Erythroblast (primary cell): ENCODE results near the gene RARG.
A peak's percentile ranks its signal among the peaks of the same experiment; 100 is the strongest.

Experiments used
- DNase-seq, 2 experiments: peaks; one replicate each; lab custom pipeline; 2025; lab: John Stamatoyannopoulos, UW
- GATA1 ChIP-seq: IDR thresholded peaks from 2 replicates; pipeline ENCODE4 v1.6.1; 2011; ENCODE audit warnings: low read depth, mild to moderate bottlenecking, control low read depth, low read length, moderate library complexity
- POLR2A ChIP-seq: IDR thresholded peaks from 2 replicates; pipeline ENCODE4 v1.6.1; 2011; ENCODE audit warnings: mild to moderate bottlenecking, low read length

RARG gene

DNA sequence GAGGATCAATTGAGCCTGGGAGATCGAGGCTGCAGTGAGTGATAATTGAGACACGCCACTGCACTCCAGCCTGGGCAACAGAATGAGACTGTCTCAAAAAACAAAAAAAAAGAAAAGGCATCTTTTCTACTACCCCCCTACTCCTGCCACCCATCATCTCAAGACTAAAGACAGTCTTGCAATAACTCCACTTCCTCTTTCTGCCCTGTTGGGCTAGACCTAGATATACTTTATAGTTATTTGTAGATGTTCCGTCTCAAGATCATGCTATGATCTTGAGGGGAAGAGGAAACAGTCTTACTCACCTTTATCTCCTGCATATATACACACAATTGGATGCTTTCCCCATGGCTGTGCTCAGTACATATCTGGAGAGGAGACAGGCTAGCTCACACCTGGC, 24.0 kb upstream of the RARG start:
- no peak for TF ChIP-seq POLR2A
- no peak for TF ChIP-seq GATA1

DNA sequence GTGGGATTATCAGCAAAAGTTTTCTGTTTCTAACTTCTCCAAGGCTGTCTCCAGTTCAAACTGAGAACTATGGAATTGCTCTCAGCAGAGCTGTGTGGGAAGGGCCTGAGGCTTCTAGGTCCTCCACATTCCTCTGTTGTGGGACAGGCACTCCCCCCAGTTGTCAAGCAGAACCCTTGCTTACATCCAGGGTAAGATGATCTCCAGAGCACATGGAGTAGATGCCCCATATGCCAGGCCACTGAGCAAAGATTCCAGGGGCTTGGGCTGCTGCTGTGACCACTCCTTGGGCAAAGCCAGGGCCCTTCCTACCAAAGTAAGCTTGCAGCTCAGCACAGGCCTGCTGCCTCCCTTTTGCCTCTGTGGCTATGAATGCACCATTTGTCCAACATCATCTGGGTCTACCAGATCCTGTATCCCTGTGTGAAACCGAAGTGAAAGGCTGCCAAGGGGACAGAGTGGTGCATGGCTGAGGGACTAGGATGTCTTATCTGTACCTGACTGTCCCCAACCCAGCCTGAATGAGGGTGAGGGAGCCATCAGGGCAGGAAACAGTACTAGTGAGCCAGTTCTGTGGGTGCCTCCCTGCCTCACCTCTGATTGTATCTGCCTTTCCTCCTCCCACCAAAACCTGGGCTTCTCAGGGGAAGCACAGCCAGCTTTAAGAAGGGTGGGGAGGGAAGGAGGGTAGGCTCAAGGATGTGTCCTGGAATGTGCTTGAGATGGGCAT, 23.0 kb upstream of the RARG start:
- no peak for TF ChIP-seq GATA1
- no peak for TF ChIP-seq POLR2A
- no peak for DNase-seq

More for the DNA sequence above, 24.0 kb upstream of the RARG start:
- DNase-seq, result no peak

DNA sequence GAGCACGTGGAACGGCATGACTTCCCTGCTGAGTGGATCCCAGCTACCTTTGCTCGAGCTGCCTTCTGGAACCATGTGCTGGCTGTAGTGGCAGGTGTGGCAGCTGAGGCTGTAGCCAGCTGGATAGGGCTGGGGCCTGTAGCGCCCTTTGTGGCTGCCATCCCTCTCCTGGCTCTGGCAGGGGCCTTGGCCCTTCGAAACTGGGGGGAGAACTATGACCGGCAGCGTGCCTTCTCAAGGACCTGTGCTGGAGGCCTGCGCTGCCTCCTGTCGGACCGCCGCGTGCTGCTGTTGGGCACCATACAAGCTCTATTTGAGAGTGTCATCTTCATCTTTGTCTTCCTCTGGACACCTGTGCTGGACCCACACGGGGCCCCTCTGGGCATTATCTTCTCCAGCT, 21.3 kb upstream of the RARG start:
- TF ChIP-seq GATA1 (no peak), POLR2A (no peak)
- no peak for DNase-seq

- TF ChIP-seq GATA1 (no peak), POLR2A (peak; percentile 2)
- DNase-seq, result peak; percentile 50 to 64
These were observed 20.4 kb upstream of the RARG start for GRCh38 chr12:53252349-53252916.

DNA sequence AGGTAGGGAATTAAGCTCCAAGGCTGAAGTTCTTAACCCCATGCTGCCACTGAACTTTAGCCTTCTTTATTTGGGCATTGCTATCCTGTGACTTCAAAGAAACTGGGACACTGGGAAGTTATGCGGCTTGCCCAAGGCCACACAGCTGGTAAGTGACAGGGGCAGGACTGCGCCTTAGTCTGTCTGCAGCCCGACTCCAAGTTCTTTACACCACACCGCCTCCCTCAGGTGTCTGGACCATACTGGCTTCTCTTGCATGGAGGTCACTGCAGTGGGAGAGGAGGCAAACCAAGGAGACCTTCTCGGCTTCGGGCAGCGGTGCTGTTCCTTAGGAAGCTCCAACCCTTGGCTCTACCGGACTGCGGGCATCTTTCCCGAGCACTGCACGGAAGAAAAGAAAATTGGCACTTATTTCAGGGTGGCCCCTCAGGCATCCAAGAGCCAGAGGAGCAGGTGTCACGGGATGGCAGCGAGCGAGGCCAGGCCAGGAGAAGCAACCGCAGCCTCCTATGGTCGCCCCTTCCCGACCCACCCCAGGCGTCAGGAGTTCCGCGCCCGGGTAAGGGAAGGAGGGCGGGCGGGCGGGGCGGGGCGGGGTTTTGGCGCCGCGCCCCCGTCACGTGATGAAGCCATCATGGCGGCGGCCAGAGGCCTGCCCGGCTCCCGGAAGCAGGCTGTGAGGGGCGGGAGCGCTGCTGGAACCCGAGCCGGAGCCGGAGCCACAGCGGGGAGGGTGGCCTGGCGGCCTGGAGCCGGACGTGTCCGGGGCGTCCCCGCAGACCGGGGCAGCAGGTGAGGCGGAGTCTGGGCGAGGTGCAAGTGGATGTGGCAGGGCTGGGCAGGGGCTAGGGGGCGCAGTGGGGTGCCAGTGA, 19.7 kb upstream of the RARG start:
- TF ChIP-seq POLR2A (peak; percentile 59), GATA1 (no peak)
- DNase-seq, result peak; percentile 83 to 88

GRCh38 chr12:53245286-53245685, 13.3 kb upstream of the RARG start:
- no peak for DNase-seq

GRCh38 chr12:53244337-53244736, 12.3 kb upstream of the RARG start:
- no peak for TF ChIP-seq GATA1
- no peak for TF ChIP-seq POLR2A
- peak; percentile 46 to 79 for DNase-seq

More at GRCh38 chr12:53245286-53245685, 13.3 kb upstream of the RARG start:
- TF ChIP-seq POLR2A (no peak), GATA1 (no peak)

DNA sequence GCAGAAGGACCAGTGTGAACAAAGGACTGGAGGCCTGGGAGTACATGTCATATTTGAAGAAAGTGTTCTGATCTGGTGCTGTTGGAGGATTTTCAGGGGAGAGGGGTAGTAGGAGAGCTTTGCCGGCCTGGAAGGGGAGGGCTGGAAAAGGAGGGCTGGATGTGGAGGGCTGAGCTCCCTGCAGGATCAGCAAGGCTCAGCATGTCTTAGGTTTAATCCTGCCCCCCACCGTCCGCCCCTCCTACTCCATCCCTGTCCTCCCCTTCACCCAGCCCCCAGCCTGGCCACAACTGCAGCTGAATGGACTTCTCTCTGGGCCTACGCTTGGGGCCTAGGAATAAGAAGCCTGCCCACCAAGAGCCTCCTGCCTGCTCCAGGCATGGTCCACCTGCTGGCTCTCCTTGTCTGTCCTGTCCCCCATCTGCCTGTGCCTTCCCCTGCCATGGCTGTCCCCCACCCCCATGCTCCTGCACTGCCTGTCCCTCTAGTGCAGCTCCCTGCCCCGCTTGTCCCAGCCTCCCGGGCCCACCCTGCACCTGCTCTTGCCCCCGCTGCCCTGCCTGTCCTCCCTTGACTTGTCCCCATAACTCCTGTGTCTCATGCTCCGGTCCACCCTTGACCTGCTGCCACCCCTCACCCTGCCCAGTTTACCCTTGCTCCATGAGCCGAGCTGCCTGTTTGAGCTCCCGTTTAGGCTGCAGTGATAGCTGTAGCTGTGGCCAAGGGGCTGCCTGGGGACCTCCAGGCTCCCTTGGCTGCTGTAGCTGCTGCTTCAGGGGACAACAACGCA, 9.8 kb upstream of the RARG start:
- no peak for DNase-seq
- TF ChIP-seq GATA1 (no peak), POLR2A (no peak)

DNA sequence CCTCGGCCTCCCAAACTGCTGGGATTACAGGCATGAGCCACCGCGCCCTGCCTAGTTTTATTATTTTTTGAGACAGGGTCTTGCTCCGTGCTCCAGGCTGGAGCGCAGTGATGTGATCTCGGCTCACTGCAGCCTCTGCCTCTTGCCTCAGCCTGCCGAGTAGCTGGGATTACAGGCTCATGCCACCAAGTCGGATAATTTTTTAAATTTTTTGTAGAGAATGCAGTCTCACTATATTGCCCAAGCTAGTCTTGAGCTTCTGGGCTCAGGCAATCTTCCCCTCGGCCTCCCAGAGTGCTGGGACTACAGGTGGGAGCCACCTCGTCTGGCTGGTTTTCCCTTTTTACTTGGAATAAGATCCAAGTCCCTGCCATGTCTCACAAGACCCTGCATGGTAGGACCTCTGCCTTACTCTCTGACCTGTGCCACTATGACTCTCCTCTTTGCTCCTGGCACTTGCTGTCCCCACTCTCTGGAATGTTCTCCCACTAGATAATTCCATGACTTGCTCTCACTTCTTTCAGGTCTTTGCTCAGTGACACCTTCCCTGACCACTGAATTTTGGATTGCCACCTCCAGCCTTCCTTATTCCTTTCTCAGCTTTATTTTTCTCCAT, 7.7 kb upstream of the RARG start:
- DNase-seq, result no peak
- TF ChIP-seq POLR2A (no peak), GATA1 (no peak)

- TF ChIP-seq GATA1, result no peak
- no peak for TF ChIP-seq POLR2A
- DNase-seq, result no peak
These were observed 4.6 kb upstream of the RARG start for GRCh38 chr12:53236443-53237111.

- TF ChIP-seq GATA1 (no peak), POLR2A (no peak)
These were observed 3.9 kb upstream of the RARG start for GRCh38 chr12:53235742-53236442.

GRCh38 chr12:53235164-53235563, 3.2 kb upstream of the RARG start:
- DNase-seq, result no peak
- TF ChIP-seq POLR2A, result no peak
- TF ChIP-seq GATA1, result no peak

More at GRCh38 chr12:53235742-53236442, 3.9 kb upstream of the RARG start:
- no peak for DNase-seq
